Keratinocyte (primary cell): Measurements from ENCODE around the gene FABP1. TPM values are rescaled to one million over a fixed set of nuclear protein-coding genes. Genes with fewer than 3 reads are reported as not detected.

ENCODE experiments used
- DNase-seq: peaks from one replicate; pipeline ENCODE4 v3.0.0-alpha.2; 2011; ENCODE audit warnings: low read depth, missing footprints, low spot score
- FAIRE-seq: peaks from 2 replicates; lab custom pipeline; 2011; peaks lifted over from hg19 to GRCh38; lab: Jason Lieb, UNC
- H2AFZ ChIP-seq: 2 replicates; pipeline ENCODE4 v1.6.0; 2012; ENCODE audit warnings: low read length, control low read depth, inconsistent platforms; ENCODE audit not compliant: control insufficient read depth
- H3K27ac ChIP-seq: 2 replicates; pipeline ENCODE4 v1.5.1; 2011; ENCODE audit warnings: low read length; ENCODE audit not compliant: control insufficient read depth, insufficient read depth
- H3K27me3 ChIP-seq: 3 replicates; pipeline ENCODE4 v1.6.0; 2011; ENCODE audit warnings: low read length; ENCODE audit not compliant: control insufficient read depth, insufficient read depth; ENCODE audit errors: extremely low read depth
- H3K36me3 ChIP-seq, 2 experiments: 2 replicates in 1 of 2; 3 replicates in 1 of 2; pipeline ENCODE4 v1.5.1; 2011; ENCODE audit warnings: low read length in 2 of 2, mild to moderate bottlenecking in 1 of 2; ENCODE audit not compliant: control insufficient read depth in 2 of 2, insufficient read depth in 2 of 2; ENCODE audit errors: extremely low read depth in 1 of 2
- H3K4me1 ChIP-seq: 3 replicates; pipeline ENCODE4 v1.5.1; 2011; ENCODE audit warnings: low read length; ENCODE audit not compliant: control insufficient read depth, insufficient read depth; ENCODE audit errors: extremely low read depth
- H3K4me2 ChIP-seq: 3 replicates; pipeline ENCODE4 v1.6.0; 2011; ENCODE audit warnings: low read depth, low read length; ENCODE audit not compliant: control insufficient read depth, insufficient read depth; ENCODE audit errors: extremely low read depth
- H3K4me3 ChIP-seq, 3 experiments: fragments of 200-600 bp in 1 of 3; sonication (generic) in 1 of 3; 2 replicates in 2 of 3; 3 replicates in 1 of 3; pipeline ENCODE4 v1.5.1; 2011 to 2016; ENCODE audit warnings: low read length in 3 of 3, mild to moderate bottlenecking in 3 of 3, control low read depth in 2 of 3, inconsistent platforms in 1 of 3, low read depth in 1 of 3, mixed read lengths in 1 of 3, mixed run types in 1 of 3, moderate library complexity in 1 of 3; ENCODE audit not compliant: control insufficient read depth in 2 of 3, insufficient read depth in 2 of 3; ENCODE audit errors: extremely low read depth in 1 of 3
- H3K79me2 ChIP-seq: 2 replicates; pipeline ENCODE4 v1.6.0; 2012; ENCODE audit warnings: low read length; ENCODE audit not compliant: control insufficient read depth, insufficient read depth
- H3K9ac ChIP-seq: 3 replicates; pipeline ENCODE4 v1.6.0; 2011; ENCODE audit warnings: low read length; ENCODE audit not compliant: control insufficient read depth, insufficient read depth; ENCODE audit errors: extremely low read depth
- H3K9me1 ChIP-seq: 3 replicates; pipeline ENCODE4 v1.6.0; 2011; ENCODE audit warnings: low read length; ENCODE audit not compliant: control insufficient read depth, insufficient read depth; ENCODE audit errors: extremely low read depth
- H3K9me3 ChIP-seq: 2 replicates; pipeline ENCODE4 v1.5.1; 2012; ENCODE audit warnings: low read depth, low read length; ENCODE audit not compliant: control insufficient read depth
- H4K20me1 ChIP-seq: 3 replicates; pipeline ENCODE4 v1.6.0; 2011; ENCODE audit warnings: low read length; ENCODE audit not compliant: control insufficient read depth, insufficient read depth; ENCODE audit errors: extremely low read depth
- EZH2 ChIP-seq: IDR thresholded peaks from one replicate; pipeline ENCODE4 v1.6.1; 2012; ENCODE audit warnings: inconsistent platforms, mild to moderate bottlenecking, low read length, moderate library complexity
- dilution Hi-C: fragments of 300-500 bp; cut with MboI; formaldehyde crosslinking; loops from one replicate; pipeline ENCODE4 v1.7.0; 2020; ENCODE audit warnings: low sequenced_read_pairs; ENCODE audit not compliant: extremely low pct_ligation_motif_present
- polyA plus RNA-seq, 5 experiments: library from polyadenylated mRNA; depleted of rRNA in 3 of 5; stranded (reverse) in 3 of 5; stranded (forward) in 1 of 5; unstranded in 1 of 5; fragments of >200 nt; gene quantifications; 1 replicate in 1 of 5; 2 replicates in 3 of 5; 3 replicates in 1 of 5; pipeline versions ENCODE4 v1.2.1 to v1.2.3, GENCODE V29; 2011 to 2012; ENCODE audit warnings: missing spikeins in 2 of 5, low read depth in 1 of 5, low replicate concordance in 1 of 5
- TF ChIP-seq, protein P1 (sequence below), 3 experiments: IDR thresholded peaks in 1 of 3; conservative IDR thresholded peaks in 1 of 3; optimal IDR thresholded peaks in 1 of 3; 2 replicates in 2 of 3; 3 replicates in 1 of 3; pipeline versions ENCODE3 to v1.5.1; 2011; ENCODE audit warnings: low read length in 3 of 3, mild to moderate bottlenecking in 3 of 3, moderate library complexity in 2 of 3, control low read depth in 1 of 3, inconsistent platforms in 1 of 3; ENCODE audit not compliant: insufficient read depth in 2 of 3; ENCODE audit errors: extremely low read depth in 1 of 3

The FABP1 gene
- polyA plus RNA-seq, 1 donor (not counting 4 experiments of a cell fraction or from before 2014, with no cell fraction given), result not detected

DNA sequence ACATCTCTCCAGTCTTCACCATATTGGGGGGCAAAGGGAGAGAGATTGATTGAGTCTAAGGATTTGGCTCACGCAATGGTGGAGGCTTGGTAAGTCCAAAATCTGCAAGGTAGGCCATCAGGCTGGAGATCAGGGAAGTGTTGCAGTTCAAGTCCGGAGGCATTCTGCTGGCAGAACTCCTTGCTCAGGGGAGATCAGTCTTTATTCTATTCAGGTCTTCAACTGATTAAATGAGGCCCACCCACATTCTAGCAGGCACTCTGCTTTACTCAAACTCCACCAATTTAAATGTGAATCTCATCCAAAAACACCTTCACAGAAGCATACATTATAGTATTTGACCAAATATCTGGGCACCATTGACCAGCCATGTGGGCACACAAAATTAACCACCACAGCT lies 38.9 kb downstream of the FABP1 start:
- dilution Hi-C loops, result no loop called here
- Histone ChIP-seq H3K4me1 (no peaks in the 10 kb centered on the region), H4K20me1 (no peaks in the 10 kb centered on the region), H3K9me3 (no peaks in the 10 kb centered on the region), H3K36me3 (no peaks in the 10 kb centered on the region), H3K27me3 (peaks cover 4% of the 10 kb centered on the region), H3K9ac (no peak overlapping the region), H3K27ac (no peak overlapping the region), H3K9me1 (no peaks in the 10 kb centered on the region), H3K4me2 (no peak overlapping the region), H3K4me3 (no peak overlapping the region), H3K79me2 (no peaks in the 10 kb centered on the region), H2AFZ (no peak overlapping the region)
- FAIRE-seq (no peak), DNase-seq (no peak)
- TF ChIP-seq, protein P1, sequence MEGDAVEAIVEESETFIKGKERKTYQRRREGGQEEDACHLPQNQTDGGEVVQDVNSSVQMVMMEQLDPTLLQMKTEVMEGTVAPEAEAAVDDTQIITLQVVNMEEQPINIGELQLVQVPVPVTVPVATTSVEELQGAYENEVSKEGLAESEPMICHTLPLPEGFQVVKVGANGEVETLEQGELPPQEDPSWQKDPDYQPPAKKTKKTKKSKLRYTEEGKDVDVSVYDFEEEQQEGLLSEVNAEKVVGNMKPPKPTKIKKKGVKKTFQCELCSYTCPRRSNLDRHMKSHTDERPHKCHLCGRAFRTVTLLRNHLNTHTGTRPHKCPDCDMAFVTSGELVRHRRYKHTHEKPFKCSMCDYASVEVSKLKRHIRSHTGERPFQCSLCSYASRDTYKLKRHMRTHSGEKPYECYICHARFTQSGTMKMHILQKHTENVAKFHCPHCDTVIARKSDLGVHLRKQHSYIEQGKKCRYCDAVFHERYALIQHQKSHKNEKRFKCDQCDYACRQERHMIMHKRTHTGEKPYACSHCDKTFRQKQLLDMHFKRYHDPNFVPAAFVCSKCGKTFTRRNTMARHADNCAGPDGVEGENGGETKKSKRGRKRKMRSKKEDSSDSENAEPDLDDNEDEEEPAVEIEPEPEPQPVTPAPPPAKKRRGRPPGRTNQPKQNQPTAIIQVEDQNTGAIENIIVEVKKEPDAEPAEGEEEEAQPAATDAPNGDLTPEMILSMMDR (optimal IDR thresholded peaks at IDR 0.05 in 1 of 3, IDR thresholded peaks at IDR 0.05 in 1 of 3, conservative IDR thresholded peaks at IDR 0.05 in 1 of 3; ENCODE audit: extremely low read depth in 1 of 3, insufficient read depth in 2 of 3, low read length in 3 of 3), result no peak
- no peak for TF ChIP-seq EZH2

DNA sequence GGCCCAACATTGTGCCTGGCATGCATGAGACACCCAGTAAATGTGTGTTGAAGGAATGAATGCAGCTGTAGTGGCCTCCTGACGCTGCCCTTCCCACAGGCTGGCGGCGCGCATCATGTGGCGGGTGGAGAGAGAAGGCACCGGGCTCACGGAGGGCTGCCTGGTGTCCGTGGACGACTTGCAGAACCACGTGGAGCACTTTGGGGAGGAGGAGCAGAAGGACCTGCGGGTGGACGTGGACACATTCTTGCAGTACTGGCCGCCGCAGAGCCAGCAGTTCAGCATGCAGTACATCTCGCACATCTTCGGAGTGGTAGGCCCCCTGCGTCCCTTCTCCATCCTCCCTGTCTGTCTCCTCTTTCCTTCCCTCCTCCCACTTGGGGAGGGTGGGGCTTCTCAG lies 40.1 kb downstream of the FABP1 start:
- no peak overlapping the region for H3K4me2 ChIP-seq
- no peaks in the 10 kb centered on the region for H4K20me1 ChIP-seq
- FAIRE-seq, result no peak
- no peaks in the 10 kb centered on the region for H3K4me1 ChIP-seq
- dilution Hi-C loops, result no loop called here
- H3K9me1 ChIP-seq, result no peaks in the 10 kb centered on the region
- H3K27ac ChIP-seq, result no peak overlapping the region
- H3K27me3 ChIP-seq, result no peaks in the 10 kb centered on the region
- DNase-seq, result no peak
- TF ChIP-seq, protein P1 (optimal IDR thresholded peaks at IDR 0.05 in 1 of 3, IDR thresholded peaks at IDR 0.05 in 1 of 3, conservative IDR thresholded peaks at IDR 0.05 in 1 of 3; ENCODE audit: extremely low read depth in 1 of 3, insufficient read depth in 2 of 3, low read length in 3 of 3), result no peak
- TF ChIP-seq EZH2, result no peak
- H2AFZ ChIP-seq, result no peak overlapping the region
- H3K9me3 ChIP-seq, result no peaks in the 10 kb centered on the region
- H3K36me3 ChIP-seq, result no peaks in the 10 kb centered on the region
- no peaks in the 10 kb centered on the region for H3K79me2 ChIP-seq
- no peak overlapping the region for H3K4me3 ChIP-seq
- no peak overlapping the region for H3K9ac ChIP-seq
